T-helper 2 cell treated with Interferon-gamma antibody and Interleukin-4, amounts not matched to agents 5 μg/mL and 100 μg/mL, for 36 hours (primary cell): Measurements from ENCODE around the gene KRT35.

Experiments
- DNase-seq: peaks from one replicate; pipeline ENCODE4 v3.0.0; 2021; ENCODE audit warnings: low spot score
- H3K27ac Mint-ChIP-seq: one replicate; pipeline ENCODE4 v1.8.0; 2021; ENCODE audit warnings: mild to moderate bottlenecking, mixed read lengths
- H3K27me3 Mint-ChIP-seq: one replicate; pipeline ENCODE4 v1.8.0; 2021; ENCODE audit warnings: low read depth, mixed read lengths
- H3K36me3 Mint-ChIP-seq: one replicate; pipeline ENCODE4 v1.8.0; 2021; ENCODE audit warnings: low read depth, mixed read lengths
- H3K4me1 Mint-ChIP-seq: one replicate; pipeline ENCODE4 v1.8.0; 2021; ENCODE audit warnings: low read depth, mixed read lengths
- H3K4me3 Mint-ChIP-seq: one replicate; pipeline ENCODE4 v1.8.0; 2022; ENCODE audit warnings: mild to moderate bottlenecking, moderate library complexity, mixed read lengths
- H3K9me3 Mint-ChIP-seq: one replicate; pipeline ENCODE4 v1.8.0; 2021; ENCODE audit warnings: mixed read lengths

The KRT35 gene

GRCh38 chr17:41481036-41481435, at the start of gene KRT35:
TSS of gene KRT35 (minus strand) at chr17:41481151. CDS start at chr17:41481097, 54 bp downstream.
- no peaks in the 10 kb centered on the region for H3K9me3 Mint-ChIP-seq
- no peak within 1 kb of the TSS for H3K27ac Mint-ChIP-seq
- no peaks in the 10 kb centered on the region for H3K36me3 Mint-ChIP-seq
- H3K27me3 Mint-ChIP-seq, result peaks cover 3% of the 10 kb centered on the region
- H3K4me1 Mint-ChIP-seq, result no peaks in the 10 kb centered on the region
- no peak within 1 kb of the TSS for H3K4me3 Mint-ChIP-seq
- DNase-seq, result no peak

GRCh38 chr17:41530062-41531048, 49.4 kb upstream of the KRT35 start:
- Mint-ChIP-seq H3K4me3 (no peak overlapping the region), H3K9me3 (no peaks in the 10 kb centered on the region), H3K27ac (no peak overlapping the region), H3K27me3 (peaks cover 63% of the 10 kb centered on the region), H3K4me1 (no peaks in the 10 kb centered on the region), H3K36me3 (no peaks in the 10 kb centered on the region)
- DNase-seq, result no peak

- H3K36me3 Mint-ChIP-seq, result no peaks in the 10 kb centered on the region
Measured at GRCh38 chr17:41529491-41529915, 48.6 kb upstream of the KRT35 start.

GRCh38 chr17:41528959-41529353, 48.0 kb upstream of the KRT35 start:
- H3K4me1 Mint-ChIP-seq, result no peaks in the 10 kb centered on the region
- no peaks in the 10 kb centered on the region for H3K9me3 Mint-ChIP-seq
- DNase-seq, result no peak
- H3K36me3 Mint-ChIP-seq, result no peaks in the 10 kb centered on the region
- H3K27me3 Mint-ChIP-seq, result peaks cover 63% of the 10 kb centered on the region
- H3K27ac Mint-ChIP-seq, result no peak overlapping the region
- no peak overlapping the region for H3K4me3 Mint-ChIP-seq

More at GRCh38 chr17:41529491-41529915, 48.6 kb upstream of the KRT35 start:
- Mint-ChIP-seq H3K4me3 (no peak overlapping the region), H3K27ac (no peak overlapping the region), H3K9me3 (no peaks in the 10 kb centered on the region), H3K27me3 (peaks cover 65% of the 10 kb centered on the region), H3K4me1 (no peaks in the 10 kb centered on the region)
- no peak for DNase-seq

GRCh38 chr17:41527063-41528023, 46.4 kb upstream of the KRT35 start:
- Mint-ChIP-seq H3K27me3 (peaks cover 56% of the 10 kb centered on the region), H3K36me3 (no peaks in the 10 kb centered on the region), H3K4me1 (no peaks in the 10 kb centered on the region), H3K27ac (no peak overlapping the region), H3K4me3 (no peak overlapping the region), H3K9me3 (no peaks in the 10 kb centered on the region)
- DNase-seq, result no peak

- Mint-ChIP-seq H3K4me1 (no peaks in the 10 kb centered on the region), H3K4me3 (no peak overlapping the region), H3K27ac (no peak overlapping the region), H3K27me3 (peaks cover 32% of the 10 kb centered on the region), H3K9me3 (no peaks in the 10 kb centered on the region), H3K36me3 (no peaks in the 10 kb centered on the region)
- DNase-seq, result no peak
Measured at GRCh38 chr17:41524261-41524660, 43.3 kb upstream of the KRT35 start.

GRCh38 chr17:41523787-41524186, 42.8 kb upstream of the KRT35 start:
- Mint-ChIP-seq H3K9me3 (no peaks in the 10 kb centered on the region), H3K27me3 (peaks cover 27% of the 10 kb centered on the region), H3K4me3 (no peak overlapping the region), H3K36me3 (no peaks in the 10 kb centered on the region), H3K27ac (no peak overlapping the region), H3K4me1 (no peaks in the 10 kb centered on the region)
- no peak for DNase-seq

- Mint-ChIP-seq H3K9me3 (no peaks in the 10 kb centered on the region), H3K27me3 (peaks cover 22% of the 10 kb centered on the region), H3K27ac (no peak overlapping the region), H3K4me1 (no peaks in the 10 kb centered on the region), H3K36me3 (no peaks in the 10 kb centered on the region), H3K4me3 (no peak overlapping the region)
- no peak for DNase-seq
Measured at GRCh38 chr17:41523225-41523593, 42.3 kb upstream of the KRT35 start.

GRCh38 chr17:41522301-41523224, 41.6 kb upstream of the KRT35 start:
- no peaks in the 10 kb centered on the region for H3K4me1 Mint-ChIP-seq

GRCh38 chr17:41521574-41522261, 40.8 kb upstream of the KRT35 start:
- no peak overlapping the region for H3K27ac Mint-ChIP-seq
- no peaks in the 10 kb centered on the region for H3K36me3 Mint-ChIP-seq
- no peaks in the 10 kb centered on the region for H3K9me3 Mint-ChIP-seq
- DNase-seq, result no peak
- H3K27me3 Mint-ChIP-seq, result peaks cover 11% of the 10 kb centered on the region
- no peaks in the 10 kb centered on the region for H3K4me1 Mint-ChIP-seq
- no peak overlapping the region for H3K4me3 Mint-ChIP-seq

More at GRCh38 chr17:41522301-41523224, 41.6 kb upstream of the KRT35 start:
- no peak for DNase-seq
- Mint-ChIP-seq H3K27ac (no peak overlapping the region), H3K4me3 (no peak overlapping the region), H3K27me3 (peaks cover 20% of the 10 kb centered on the region), H3K9me3 (no peaks in the 10 kb centered on the region), H3K36me3 (no peaks in the 10 kb centered on the region)

- Mint-ChIP-seq H3K4me3 (no peak overlapping the region), H3K4me1 (no peaks in the 10 kb centered on the region), H3K9me3 (no peaks in the 10 kb centered on the region), H3K27ac (no peak overlapping the region), H3K36me3 (no peaks in the 10 kb centered on the region), H3K27me3 (peaks cover 6% of the 10 kb centered on the region)
- no peak for DNase-seq
Measured at GRCh38 chr17:41520821-41521521, 40.0 kb upstream of the KRT35 start.

GRCh38 chr17:41519501-41520224, 38.7 kb upstream of the KRT35 start:
- no peak overlapping the region for H3K27ac Mint-ChIP-seq
- H3K36me3 Mint-ChIP-seq, result no peaks in the 10 kb centered on the region
- H3K9me3 Mint-ChIP-seq, result no peaks in the 10 kb centered on the region
- no peaks in the 10 kb centered on the region for H3K4me1 Mint-ChIP-seq
- no peak for DNase-seq
- H3K27me3 Mint-ChIP-seq, result no peaks in the 10 kb centered on the region
- no peak overlapping the region for H3K4me3 Mint-ChIP-seq
